GM19438 (cell line): Measurements from ENCODE around the gene ECE1.

Experiments
- ATAC-seq: cut with Tn5 transposase; IDR thresholded peaks from one replicate; pipeline ENCODE4 v1.9.1; 2021; ENCODE audit warnings: low read depth; ENCODE audit not compliant: unreplicated experiment

ECE1 gene

GRCh38 chr1:21325731-21326387 lies 35.6 kb upstream of the ECE1 start:
- ATAC-seq: no peak

- ATAC-seq: no peak
Measured at GRCh38 chr1:21325231-21325718, 35.0 kb upstream of the ECE1 start.

- no peak for ATAC-seq
Measured at GRCh38 chr1:21324368-21325141, 34.3 kb upstream of the ECE1 start.

- no peak for ATAC-seq
Measured at GRCh38 chr1:21323091-21323490, 32.8 kb upstream of the ECE1 start.

- ATAC-seq: no peak
Measured at GRCh38 chr1:21322681-21323016, 32.4 kb upstream of the ECE1 start.

GRCh38 chr1:21321963-21322680 lies 31.9 kb upstream of the ECE1 start:
- ATAC-seq: no peak

- no peak for ATAC-seq
Measured at GRCh38 chr1:21320410-21321108, 30.3 kb upstream of the ECE1 start.

- ATAC-seq: no peak
Measured at GRCh38 chr1:21319447-21320407, 29.5 kb upstream of the ECE1 start.

- ATAC-seq: no peak
Measured at GRCh38 chr1:21318714-21319159, 28.5 kb upstream of the ECE1 start.

- no peak for ATAC-seq
Measured at GRCh38 chr1:21318057-21318713, 27.9 kb upstream of the ECE1 start.

GRCh38 chr1:21317690-21318043 lies 27.4 kb upstream of the ECE1 start:
- ATAC-seq: no peak

GRCh38 chr1:21317035-21317689 lies 26.9 kb upstream of the ECE1 start:
- ATAC-seq: no peak

- ATAC-seq: no peak
Measured at GRCh38 chr1:21314743-21315396, 24.6 kb upstream of the ECE1 start.

GRCh38 chr1:21313886-21314721 lies 23.8 kb upstream of the ECE1 start:
- no peak for ATAC-seq

GRCh38 chr1:21313203-21313885 lies 23.1 kb upstream of the ECE1 start:
- ATAC-seq: no peak

- ATAC-seq: no peak
Measured at GRCh38 chr1:21312407-21312992, 22.2 kb upstream of the ECE1 start.
